Smooth muscle cell (in vitro differentiated cells): Measurements from ENCODE around the gene FBXL7. TPM values are rescaled to one million over a fixed set of nuclear protein-coding genes. Genes with fewer than 3 reads are reported as not detected.

Experiments used
- DNase-seq: peaks from one replicate; lab custom pipeline; 2025; ENCODE audit not compliant: unreplicated experiment; lab: John Stamatoyannopoulos, UW
- H2AFZ ChIP-seq: fragments of 200-600 bp; sonication (generic); 2 replicates; pipeline ENCODE4 v1.6.0; 2016; ENCODE audit warnings: antibody characterized with exemption, low read depth, mild to moderate bottlenecking
- H3F3A ChIP-seq: fragments of 200-600 bp; sonication (generic); 2 replicates; pipeline ENCODE4 v1.6.0; 2017; ENCODE audit warnings: antibody characterized with exemption, low read depth
- H3K27ac ChIP-seq: fragments of 200-600 bp; sonication (generic); 2 replicates; pipeline ENCODE4 v1.5.1; 2016; ENCODE audit warnings: low read depth, mild to moderate bottlenecking
- H3K27me3 ChIP-seq: fragments of 200-600 bp; sonication (generic); 2 replicates; pipeline ENCODE4 v1.6.1; 2016; ENCODE audit warnings: low read depth, mild to moderate bottlenecking
- H3K36me3 ChIP-seq: fragments of 200-600 bp; sonication (generic); 2 replicates; pipeline ENCODE4 v1.5.1; 2016; ENCODE audit warnings: low read depth
- H3K4me1 ChIP-seq: fragments of 200-600 bp; sonication (generic); 2 replicates; pipeline ENCODE4 v1.5.1; 2016; ENCODE audit warnings: low read depth
- H3K4me2 ChIP-seq: fragments of 200-600 bp; sonication (generic); 2 replicates; pipeline ENCODE4 v1.6.0; 2016; ENCODE audit warnings: mild to moderate bottlenecking
- H3K4me3 ChIP-seq: fragments of 200-600 bp; sonication (generic); 2 replicates; pipeline ENCODE4 v1.5.1; 2016; ENCODE audit warnings: mild to moderate bottlenecking
- H3K79me2 ChIP-seq: fragments of 200-600 bp; sonication (generic); 2 replicates; pipeline ENCODE4 v1.6.0; 2016; ENCODE audit warnings: low read depth, mild to moderate bottlenecking
- H3K9ac ChIP-seq: fragments of 200-600 bp; sonication (generic); 2 replicates; pipeline ENCODE4 v1.6.0; 2016; ENCODE audit warnings: low read depth
- H3K9me3 ChIP-seq: fragments of 200-600 bp; sonication (generic); replicated peaks from 2 replicates; pipeline ENCODE4 v1.5.1; 2016; ENCODE audit warnings: low read depth
- H4K20me1 ChIP-seq: fragments of 200-600 bp; sonication (generic); 2 replicates; pipeline ENCODE4 v1.6.0; 2016; ENCODE audit warnings: low read depth
- CTCF ChIP-seq: fragments of 200-600 bp; sonication (generic); IDR thresholded peaks from 2 replicates; pipeline ENCODE4 v1.5.1; 2017; ENCODE audit warnings: borderline replicate concordance, mild to moderate bottlenecking, antibody characterized with exemption; ENCODE audit not compliant: insufficient read depth, poor library complexity, severe bottlenecking
- whole genome bisulfite sequencing: methylation state at CpG from one replicate; pipeline ENCODE4 v1.1.7; 2016; ENCODE audit warnings: low lambda C conversion rate; 5-methylcytosine and 5-hydroxymethylcytosine counted together
- polyA plus RNA-seq: library from polyadenylated mRNA; unstranded; fragments of >200 nt; fragmentation: Nextera tagmentation; extraction: Ambion mirVana; gene quantifications from 2 replicates; pipeline ENCODE4 v1.2.1, GENCODE V29; 2016
- total RNA-seq: library from RNA; depleted of rRNA; stranded (reverse); fragments of >200 nt; gene quantifications from 2 replicates; pipeline ENCODE4 v1.2.3, GENCODE V29; 2014

The FBXL7 gene
- total and polyA plus RNA-seq, 2 experiments from 2014 or later: 20.2 to 21.0 TPM

- no peak for TF ChIP-seq CTCF
- no peaks in the 10 kb centered on the region for H3K9me3 ChIP-seq
- no peak for DNase-seq
Observed at GRCh38 chr5:15615859-15616258, 115.9 kb downstream of the FBXL7 start.

GRCh38 chr5:15618938-15619337, 119.0 kb downstream of the FBXL7 start:
- no peaks in the 10 kb centered on the region for H3K36me3 ChIP-seq
- H3K4me3 ChIP-seq: no peak overlapping the region
- H3K27me3 ChIP-seq: no peaks in the 10 kb centered on the region
- no peak overlapping the region for H3K9ac ChIP-seq
- H3K79me2 ChIP-seq: peaks cover 16% of the 10 kb centered on the region
- WGBS: 99% methylated on average over 10 of the region's 10 CpGs
- H3K9me3 ChIP-seq: no peaks in the 10 kb centered on the region
- TF ChIP-seq CTCF: no peak
- no peaks in the 10 kb centered on the region for H3F3A ChIP-seq
- no peak overlapping the region for H2AFZ ChIP-seq
- peaks cover 68% of the 10 kb centered on the region for H4K20me1 ChIP-seq
- H3K4me2 ChIP-seq: no peak overlapping the region
- no peak for DNase-seq
- H3K27ac ChIP-seq: no peak overlapping the region
- H3K4me1 ChIP-seq: no peaks in the 10 kb centered on the region

More at GRCh38 chr5:15615859-15616258, 115.9 kb downstream of the FBXL7 start:
- H3K9ac ChIP-seq: no peak overlapping the region
- WGBS: 77% methylated on average over 6 of the region's 6 CpGs
- no peak overlapping the region for H2AFZ ChIP-seq
- H3K4me2 ChIP-seq: no peak overlapping the region
- peaks cover 79% of the 10 kb centered on the region for H4K20me1 ChIP-seq
- no peak overlapping the region for H3K27ac ChIP-seq
- peaks cover 12% of the 10 kb centered on the region for H3K79me2 ChIP-seq
- no peaks in the 10 kb centered on the region for H3F3A ChIP-seq
- H3K27me3 ChIP-seq: no peaks in the 10 kb centered on the region
- H3K4me3 ChIP-seq: no peak overlapping the region
- H3K36me3 ChIP-seq: no peaks in the 10 kb centered on the region
- no peaks in the 10 kb centered on the region for H3K4me1 ChIP-seq

- Histone ChIP-seq H3K4me2 (no peak overlapping the region), H3K36me3 (no peaks in the 10 kb centered on the region), H3K9ac (no peak overlapping the region), H2AFZ (no peak overlapping the region), H3K27ac (no peak overlapping the region), H3K79me2 (peaks cover 20% of the 10 kb centered on the region), H3K4me1 (no peaks in the 10 kb centered on the region), H3K9me3 (no peaks in the 10 kb centered on the region), H3F3A (no peaks in the 10 kb centered on the region), H3K4me3 (no peak overlapping the region), H4K20me1 (peaks cover 64% of the 10 kb centered on the region), H3K27me3 (no peaks in the 10 kb centered on the region)
- 87% methylated on average over 11 of the region's 11 CpGs for WGBS
- no peak for DNase-seq
- no peak for TF ChIP-seq CTCF
Observed at GRCh38 chr5:15620501-15620900, 120.5 kb downstream of the FBXL7 start.

- H3K4me2 ChIP-seq: no peak overlapping the region
- no peak overlapping the region for H3K4me3 ChIP-seq
- peaks cover 20% of the 10 kb centered on the region for H3K79me2 ChIP-seq
Observed at GRCh38 chr5:15621094-15621493, 121.1 kb downstream of the FBXL7 start.

More at GRCh38 chr5:15621094-15621493, 121.1 kb downstream of the FBXL7 start:
- 63% methylated on average over 1 of the region's 1 CpG for WGBS
- peaks cover 64% of the 10 kb centered on the region for H4K20me1 ChIP-seq
- DNase-seq: no peak
- no peaks in the 10 kb centered on the region for H3K36me3 ChIP-seq
- H2AFZ ChIP-seq: no peak overlapping the region
- H3K27ac ChIP-seq: no peak overlapping the region
- H3K27me3 ChIP-seq: no peaks in the 10 kb centered on the region
- no peaks in the 10 kb centered on the region for H3F3A ChIP-seq
- H3K4me1 ChIP-seq: no peaks in the 10 kb centered on the region
- no peaks in the 10 kb centered on the region for H3K9me3 ChIP-seq
- no peak overlapping the region for H3K9ac ChIP-seq
- TF ChIP-seq CTCF: no peak
